Activated CD8-positive, alpha-beta memory T cell treated with anti-CD3 and anti-CD28 coated beads for 36 hours (primary cell): Measurements from ENCODE around the gene ZNF440. TPM values are rescaled to one million over a fixed set of nuclear protein-coding genes. Genes with fewer than 3 reads are reported as not detected.
"Not testable (repeated sequence)": the region's sequence is repeated elsewhere in the genome, so short reads cannot be mapped to it uniquely, and the experiment has no call there.

ENCODE experiments used
- CTCF ChIA-PET: fragments of 350-600 bp; sonication (Branson Sonifier 250); formaldehyde crosslinking; loops from one replicate; lab custom pipeline; 2021; ENCODE audit warnings: antibody characterized with exemption; lab: Charles Lee
- POLR2A ChIA-PET: fragments of 350-600 bp; sonication (Branson Sonifier 250); formaldehyde crosslinking; loops from one replicate; lab custom pipeline; 2021; ENCODE audit warnings: antibody characterized with exemption; lab: Charles Lee
- total RNA-seq, 2 experiments: library from RNA; stranded (reverse); gene quantifications; one replicate each; pipeline ENCODE4 v1.2.3, GENCODE V29; 2021

Gene ZNF440
- 1 to 10 TPM; 7.0 to 7.4 TPM for total RNA-seq

DNA sequence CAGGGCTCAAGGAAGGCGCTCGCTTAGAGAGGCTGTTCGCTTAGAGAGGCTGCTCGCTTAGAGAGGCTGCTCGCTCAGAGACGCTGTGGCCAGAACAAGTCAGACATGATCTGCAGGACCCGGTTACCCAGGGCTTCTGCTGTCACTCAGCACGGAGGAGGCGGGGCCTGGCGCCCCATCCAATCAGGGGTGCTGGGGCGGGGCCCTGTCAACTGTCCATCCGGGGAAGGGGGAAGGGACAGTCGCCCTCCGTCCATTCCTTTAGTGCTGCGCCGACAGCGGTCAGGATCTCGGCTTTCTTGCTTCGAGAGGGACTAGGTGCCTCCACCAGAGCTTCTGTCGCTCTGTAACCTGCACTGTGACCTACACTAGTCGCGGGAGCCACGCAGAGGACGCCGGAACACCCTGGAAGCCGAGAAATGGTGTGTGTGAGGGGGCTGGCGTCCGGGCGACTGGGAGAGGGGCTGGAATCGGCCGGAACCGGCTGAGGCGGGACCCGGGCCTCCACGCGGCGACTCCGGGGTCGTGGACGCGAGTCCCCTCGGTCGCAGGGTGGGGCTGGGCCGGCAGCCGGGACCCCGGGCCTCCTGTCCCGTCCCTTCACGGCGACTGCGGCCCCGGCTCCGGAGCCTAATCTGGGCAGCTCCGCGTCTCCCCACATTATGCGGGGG, at the start of gene ZNF440:
Gene ZNF440 (plus strand): TSS at position 245 of the 671 bp plus-strand sequence. CDS start 175 bp downstream, at position 420.
- POLR2A ChIA-PET: interaction anchor here (0.7 to 0.9 kb wide), 2 partner anchors 35 to 47 kb away, joined by 3 read pairs; partner anchors contain the start of gene ZNF441

DNA sequence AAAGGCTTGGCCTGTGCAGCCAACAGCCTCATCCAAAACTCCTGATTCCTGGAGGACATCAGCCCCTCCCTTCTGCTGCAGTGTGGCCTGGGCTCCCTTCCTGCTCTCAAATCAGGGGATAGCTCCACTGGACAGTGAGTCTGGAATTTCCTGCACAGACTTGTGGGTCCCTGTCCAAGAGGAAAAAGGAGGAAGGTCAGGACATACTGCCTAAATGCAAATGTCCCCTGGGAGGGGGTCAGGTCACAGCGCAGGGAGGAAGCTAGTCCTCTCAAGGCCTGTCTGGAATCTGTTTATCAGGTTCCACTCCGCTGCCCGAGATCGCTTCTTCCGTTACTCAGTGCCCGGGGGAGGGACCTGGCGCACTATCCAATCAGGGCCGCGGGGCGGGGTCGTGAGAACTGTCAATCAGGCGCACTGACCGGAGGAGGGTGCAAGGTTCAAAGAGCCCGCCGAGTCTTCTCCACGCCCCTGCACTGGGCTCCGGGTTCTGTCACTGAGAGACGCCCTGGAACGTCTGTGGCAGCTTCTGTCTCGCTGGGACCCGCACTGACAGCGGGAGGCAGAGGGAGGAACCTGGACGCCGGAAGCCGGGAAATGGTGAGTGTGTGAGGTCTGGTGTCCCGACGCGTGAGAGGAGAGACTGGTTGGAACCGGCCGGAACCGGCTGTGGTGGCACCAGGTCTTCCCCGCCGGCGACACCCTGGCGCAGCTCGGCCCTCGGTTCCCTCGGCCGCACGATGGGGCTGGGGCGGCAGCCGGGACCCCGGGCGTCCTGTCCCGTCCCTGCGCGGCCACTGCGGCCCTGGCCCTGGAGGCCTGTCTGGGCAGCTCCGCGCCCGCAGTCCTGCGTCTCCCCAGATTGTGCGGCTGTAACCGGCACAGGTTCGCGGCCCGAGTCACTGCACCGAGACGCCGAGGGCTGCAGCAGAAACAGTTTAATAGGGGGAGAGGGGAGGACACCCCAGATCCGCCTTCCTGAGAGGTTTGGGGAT, 47.2 kb upstream of the ZNF440 start, which contains the start of gene ZNF441:
Gene ZNF441 (plus strand): TSS at position 404 of the 995 bp plus-strand sequence. CDS start 194 bp downstream, at position 598.
- POLR2A ChIA-PET: interaction anchor here (0.8 to 1.0 kb wide), 2 partner anchors 31 to 47 kb away, joined by 3 read pairs; partner anchors contain the start of gene ZNF440
- CTCF ChIA-PET: interaction anchor here (0.5 to 0.7 kb wide), 3 partner anchors 31 to 1667 kb away, joined by 3 to 6 read pairs (median 4); no protein-coding TSS in a partner anchor

More for the DNA sequence above, at the start of gene ZNF440:
- CTCF ChIA-PET: interaction anchor here (0.6 to 5.1 kb wide), 3 partner anchors 15 to 442 kb away, joined by 4 to 48 read pairs (median 6); partner anchors contain the start of gene ZNF491

DNA sequence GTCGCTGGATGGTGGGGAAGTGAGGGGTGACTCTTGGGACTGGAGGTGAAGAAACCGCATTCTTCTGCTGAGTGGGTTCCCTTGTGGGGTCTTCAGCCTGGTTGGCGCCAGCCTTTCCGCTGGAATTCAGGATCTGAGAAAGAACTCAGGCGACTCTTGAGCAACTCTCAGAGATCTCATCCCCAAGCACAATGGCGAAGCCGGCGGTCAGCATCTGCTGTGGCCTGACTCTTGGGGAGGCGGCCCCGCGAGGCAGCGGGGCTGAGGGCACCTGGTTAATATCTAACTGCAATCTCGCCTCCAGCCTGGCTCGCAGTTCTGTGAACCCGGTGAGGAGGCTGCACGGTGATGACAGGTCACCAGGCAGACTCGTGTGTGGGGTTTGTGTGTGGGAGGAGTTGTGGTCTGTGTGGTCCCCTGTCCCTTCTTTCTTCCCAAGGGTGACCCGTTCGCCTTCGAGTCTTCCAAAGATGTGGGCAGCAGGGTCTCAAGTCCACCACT, 46.4 kb upstream of the ZNF440 start:
- CTCF ChIA-PET: no interaction called here
- POLR2A ChIA-PET: interaction anchor here (1.0 kb wide), 1 partner anchor 46 kb away, joined by 3 read pairs; the partner anchor contains the start of gene ZNF440

DNA sequence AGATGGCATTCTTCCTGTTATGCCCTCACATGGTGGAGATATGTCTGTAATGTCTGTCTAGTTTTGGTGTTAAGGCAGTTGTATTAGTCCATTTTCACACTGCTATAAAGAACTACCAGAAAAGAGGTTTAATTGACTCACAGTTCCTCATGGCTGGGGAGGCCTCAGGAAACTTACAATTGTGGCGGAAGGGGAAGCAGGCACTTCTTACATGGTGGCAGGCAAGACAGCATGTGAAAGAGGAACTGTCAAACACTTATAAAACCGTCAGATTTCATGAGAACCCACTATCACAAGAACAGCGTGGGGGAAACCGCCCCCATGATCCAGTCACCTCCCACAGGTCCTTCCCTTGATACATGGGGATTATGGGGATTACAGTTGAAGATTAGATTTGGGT, 44.1 kb upstream of the ZNF440 start:
- ChIA-PET CTCF (no interaction called here), POLR2A (no interaction called here)

DNA sequence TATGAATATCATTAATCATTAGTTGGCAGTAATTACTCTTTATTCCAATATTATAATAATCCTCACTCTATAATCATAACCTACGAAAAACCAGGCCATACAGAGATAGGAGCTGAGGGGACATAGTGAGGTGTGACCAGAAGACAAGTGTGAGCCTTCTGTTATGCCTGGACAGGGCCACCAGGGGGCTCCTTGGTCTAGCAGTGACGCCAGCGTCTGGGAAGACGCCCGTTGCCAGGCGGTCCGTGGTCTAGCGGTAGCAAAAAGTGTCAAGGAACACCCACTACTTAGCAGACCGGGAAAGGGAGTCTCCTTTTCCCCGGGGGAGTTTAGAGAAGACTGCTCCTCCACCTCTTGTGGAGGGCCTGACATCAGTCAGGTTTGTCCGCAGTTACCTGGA, 42.6 kb upstream of the ZNF440 start:
- CTCF ChIA-PET: not testable (repeated sequence)
- POLR2A ChIA-PET: interaction anchor here (0.7 to 0.8 kb wide), 2 partner anchors 21 to 269 kb away, joined by 4 to 6 read pairs; no protein-coding TSS in a partner anchor

DNA sequence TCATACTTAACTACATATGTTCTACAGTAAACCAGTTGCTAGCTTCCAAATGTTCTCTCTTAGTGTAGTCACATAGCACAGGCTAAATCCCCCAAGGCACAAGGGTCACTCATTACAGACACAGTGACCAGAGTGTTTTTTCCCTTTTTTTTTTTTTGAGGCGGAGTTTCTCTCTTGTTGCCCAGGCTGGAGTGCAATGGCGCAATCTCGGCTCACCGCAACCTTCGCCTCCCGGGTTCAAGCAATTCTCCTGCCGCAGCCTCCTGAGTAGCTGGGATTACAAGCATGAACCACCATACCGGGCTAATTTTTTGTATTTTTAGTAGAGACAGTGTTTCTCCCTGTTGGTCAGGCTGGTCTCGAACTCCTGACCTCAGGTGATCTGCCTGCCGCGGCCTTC, 37.4 kb upstream of the ZNF440 start:
- POLR2A ChIA-PET: not testable (repeated sequence)
- CTCF ChIA-PET: interaction anchor here (0.7 kb wide), 1 partner anchor 12 kb away, joined by 3 read pairs; no protein-coding TSS in a partner anchor

DNA sequence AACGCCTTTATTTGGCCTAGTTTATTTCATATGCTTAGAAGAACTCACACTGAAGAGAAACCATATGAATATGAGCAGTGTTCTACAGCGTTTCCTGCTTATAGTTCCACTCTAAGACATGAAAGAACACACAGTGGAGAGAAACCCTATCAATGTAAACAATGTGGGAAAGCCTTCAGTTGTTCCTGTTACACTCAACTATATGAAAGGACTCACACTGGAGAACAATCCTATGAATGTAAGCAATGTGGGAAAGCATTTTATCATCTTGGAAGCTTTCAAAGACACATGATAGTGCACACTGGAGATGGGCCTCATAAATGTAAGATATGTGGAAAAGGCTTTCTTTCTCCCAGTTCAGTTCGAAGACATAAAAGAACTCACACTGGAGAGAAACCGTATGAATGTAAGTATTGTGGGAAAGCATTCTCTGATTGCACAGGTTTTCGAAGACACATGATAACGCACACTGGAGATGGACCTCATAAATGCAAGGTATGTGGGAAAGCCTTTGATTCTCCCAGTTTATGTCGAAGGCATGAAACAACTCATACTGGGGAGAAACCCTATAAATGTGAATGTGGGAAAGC, 33.5 kb upstream of the ZNF440 start:
- CTCF ChIA-PET: no interaction called here
- POLR2A ChIA-PET: no interaction called here

DNA sequence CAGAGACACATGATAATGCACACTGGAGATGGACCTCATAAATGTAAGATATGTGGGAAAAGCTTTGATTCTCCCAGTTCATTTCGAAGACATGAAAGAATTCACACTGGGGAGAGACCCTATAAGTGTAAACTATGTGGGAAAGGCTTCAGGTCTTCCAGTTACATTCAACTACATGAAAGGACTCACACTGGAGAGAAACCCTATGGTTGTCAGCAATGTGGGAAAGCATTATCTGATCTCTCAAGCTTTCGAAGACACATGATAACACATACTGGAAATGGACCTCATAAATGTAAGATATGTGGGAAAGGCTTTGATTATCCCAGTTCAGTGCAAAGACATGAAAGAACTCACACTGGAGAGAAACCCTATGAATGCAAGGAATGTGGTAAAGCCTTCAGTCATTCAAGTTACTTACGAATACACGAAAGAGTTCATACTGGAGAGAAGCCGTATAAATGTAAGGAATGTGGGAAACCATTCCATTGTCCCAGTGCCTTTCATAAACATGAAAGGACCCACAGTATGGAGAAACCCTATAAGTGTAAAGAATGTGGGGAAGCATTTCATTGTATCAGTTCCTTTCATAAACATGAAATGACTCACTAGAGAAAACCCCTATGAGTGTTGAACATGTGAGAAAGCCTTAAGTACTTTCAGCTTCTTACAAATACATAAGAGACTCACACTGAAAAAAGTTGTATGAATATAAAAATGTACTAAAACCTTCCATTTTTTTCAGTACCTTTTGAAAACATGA, 32.6 kb upstream of the ZNF440 start:
- CTCF ChIA-PET: no interaction called here
- POLR2A ChIA-PET: no interaction called here

DNA sequence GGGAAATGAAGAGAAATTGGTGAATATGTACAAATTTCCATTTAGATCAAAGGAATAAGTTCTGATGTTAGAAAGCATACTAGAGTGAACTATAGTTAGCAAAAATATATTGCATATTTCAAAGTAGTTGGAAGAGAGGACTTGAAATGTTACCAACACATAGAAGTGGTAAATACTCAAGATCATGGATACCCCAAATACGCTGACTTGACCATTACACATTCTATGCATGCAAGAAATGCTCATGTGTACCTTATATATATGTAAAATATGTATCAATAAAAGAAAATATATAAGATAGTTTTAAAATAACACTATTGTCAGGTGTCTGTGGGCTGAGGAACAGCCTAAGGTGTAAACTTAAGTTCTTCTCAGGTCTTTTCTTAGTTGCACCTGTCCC, 30.3 kb upstream of the ZNF440 start:
- ChIA-PET POLR2A (no interaction called here), CTCF (no interaction called here)

DNA sequence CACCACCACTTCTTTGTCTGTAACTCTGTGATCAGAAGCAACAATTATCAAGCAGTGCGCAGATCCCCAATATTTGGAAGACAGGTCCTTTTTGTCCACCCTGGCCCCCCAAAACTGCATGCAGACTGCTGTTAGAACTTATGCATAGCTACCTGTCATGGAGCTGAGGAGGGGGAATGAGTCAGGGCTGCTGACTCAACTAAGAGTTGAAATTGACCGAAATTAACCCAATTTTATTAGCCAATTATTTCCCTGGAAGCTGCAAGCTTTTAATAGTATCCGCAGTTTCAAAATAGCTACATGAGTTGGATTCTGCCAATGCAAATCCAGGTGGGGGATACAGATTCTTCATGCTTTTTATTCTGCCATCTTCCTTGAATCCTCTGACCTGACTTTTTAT, 29.7 kb upstream of the ZNF440 start:
- ChIA-PET CTCF (no interaction called here), POLR2A (no interaction called here)

DNA sequence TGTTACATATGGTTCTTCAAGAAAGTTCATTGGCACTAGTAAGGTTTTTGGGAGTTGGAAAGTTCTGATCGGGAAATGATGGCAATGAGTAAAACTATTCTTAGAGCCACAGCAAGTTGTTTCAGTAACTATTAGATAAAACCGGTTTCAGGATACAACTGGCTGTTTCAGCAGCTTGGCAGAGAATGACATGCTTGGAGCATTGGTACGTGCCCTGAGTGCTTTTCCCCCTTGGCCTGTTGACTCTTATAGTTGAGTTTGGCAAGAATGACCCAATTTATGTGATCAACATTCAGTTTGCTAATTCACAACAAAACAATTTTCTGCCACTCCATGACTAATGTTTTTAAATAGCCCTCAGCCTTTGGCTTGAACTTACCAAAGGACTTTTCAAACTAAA, 26.5 kb upstream of the ZNF440 start:
- CTCF ChIA-PET: no interaction called here
- POLR2A ChIA-PET: no interaction called here

DNA sequence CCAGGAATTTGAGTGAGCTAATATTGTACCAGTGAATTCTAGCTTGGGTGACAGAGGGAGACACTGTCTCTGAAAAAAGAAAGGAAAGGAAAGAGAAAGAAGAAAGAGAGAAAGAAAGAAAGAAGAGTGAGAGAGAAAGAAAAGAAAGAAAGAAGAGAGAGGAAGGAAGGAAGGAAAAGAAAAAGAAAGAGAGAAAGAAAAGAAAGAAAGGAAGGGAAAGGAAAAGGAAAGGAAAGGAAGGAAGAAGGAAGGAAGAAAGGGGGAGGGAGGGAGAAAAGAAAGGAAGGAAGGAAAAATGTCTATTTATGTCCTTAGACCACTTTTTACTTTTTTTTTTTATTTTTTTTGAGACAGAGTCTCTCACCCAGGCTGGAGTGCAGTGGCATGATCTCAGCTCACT, 21.1 kb upstream of the ZNF440 start:
- ChIA-PET CTCF (interaction anchor here (0.6 kb wide), 1 partner anchor 22 kb away, joined by 4 read pairs; no protein-coding TSS in a partner anchor), POLR2A (interaction anchor here (0.6 kb wide), 1 partner anchor 22 kb away, joined by 6 read pairs; no protein-coding TSS in a partner anchor)

DNA sequence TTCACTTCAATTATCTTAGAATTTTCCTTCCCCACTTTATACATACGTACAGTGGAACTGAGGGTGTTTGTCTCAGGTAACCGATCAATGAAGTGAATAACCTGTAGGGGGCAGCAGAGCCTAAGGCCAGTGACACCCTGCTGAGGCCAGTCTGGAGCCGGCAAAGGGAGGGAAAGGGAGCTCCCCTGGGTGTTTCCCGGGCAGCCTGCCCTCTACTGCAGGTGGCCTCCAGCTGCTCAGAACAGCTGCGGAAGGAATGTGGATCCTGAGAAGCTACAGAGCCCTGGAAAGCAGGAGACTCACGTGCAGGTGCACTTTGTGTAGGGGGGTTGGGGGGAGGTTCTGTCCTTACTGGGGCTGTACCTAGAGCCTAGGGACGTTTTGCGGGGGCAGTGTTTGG, 16.6 kb upstream of the ZNF440 start:
- ChIA-PET CTCF (interaction anchor here (0.6 to 5.3 kb wide), 32 partner anchors 10 to 458 kb away, joined by 3 to 48 read pairs (median 4); partner anchors contain the start of genes ZNF20, ZNF439, ZNF440 and ZNF441), POLR2A (interaction anchor here (0.6 to 1.3 kb wide), 6 partner anchors 23 to 781 kb away, joined by 3 to 5 read pairs (median 4); partner anchors contain the start of gene ZNF441)

DNA sequence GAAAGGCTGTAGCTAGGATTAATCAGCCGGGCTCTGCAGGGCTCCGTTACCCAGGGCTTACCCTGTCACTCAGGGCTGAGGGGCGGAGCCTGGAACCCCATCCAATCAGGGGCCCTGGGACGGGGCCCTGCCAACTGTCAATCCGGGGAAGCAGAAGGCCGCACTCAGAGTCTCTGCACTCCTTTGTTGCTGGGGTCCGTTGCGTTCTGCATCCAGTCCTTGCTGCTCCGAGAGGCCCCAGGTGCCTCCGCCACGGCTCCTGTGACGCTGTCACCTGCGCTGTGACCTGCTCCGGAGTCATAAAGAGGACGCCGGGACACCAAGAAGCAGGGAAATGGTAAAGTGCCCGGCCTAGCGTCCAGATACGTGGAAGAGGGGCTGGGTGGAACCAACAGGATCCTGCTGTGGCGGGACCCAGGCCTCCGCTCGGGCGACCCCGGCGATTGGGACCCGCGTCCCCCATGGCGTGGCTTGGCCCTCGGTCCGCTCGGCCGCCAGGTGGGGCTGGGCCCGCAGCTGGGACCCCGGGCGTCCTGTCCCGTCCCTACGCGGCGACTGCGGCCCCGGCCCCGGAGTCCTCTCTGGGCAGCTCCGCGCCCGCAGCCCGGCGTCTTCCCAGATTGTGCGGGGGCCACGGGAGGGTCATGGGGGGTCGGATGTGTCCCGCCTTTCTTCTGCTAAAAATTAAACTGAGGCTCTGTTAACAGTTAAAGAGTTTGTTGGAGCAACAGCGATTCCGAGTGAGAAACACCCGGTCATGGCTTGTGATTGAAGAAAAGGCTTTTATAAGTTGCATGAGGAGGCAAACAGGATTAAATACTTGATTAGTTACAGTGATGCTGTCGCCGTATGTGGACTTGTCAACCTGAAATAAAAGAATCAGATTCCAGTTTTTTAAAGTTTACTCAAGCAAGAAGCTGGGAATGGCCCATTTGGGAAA, 15.4 kb upstream of the ZNF440 start, which contains the start of gene ZNF491:
Gene ZNF491 (plus strand): TSS at position 133 of the 940 bp plus-strand sequence. CDS start 7,431 bp downstream, outside the sequence.
- ChIA-PET CTCF (interaction anchor here (0.8 to 5.3 kb wide), 21 partner anchors 9 to 342 kb away, joined by 3 to 48 read pairs (median 5); partner anchors contain the start of genes ZNF20, ZNF440, ZNF763 and ZNF823), POLR2A (interaction anchor here (0.6 to 1.3 kb wide), 2 partner anchors 189 to 753 kb away, joined by 3 to 5 read pairs; no protein-coding TSS in a partner anchor)

DNA sequence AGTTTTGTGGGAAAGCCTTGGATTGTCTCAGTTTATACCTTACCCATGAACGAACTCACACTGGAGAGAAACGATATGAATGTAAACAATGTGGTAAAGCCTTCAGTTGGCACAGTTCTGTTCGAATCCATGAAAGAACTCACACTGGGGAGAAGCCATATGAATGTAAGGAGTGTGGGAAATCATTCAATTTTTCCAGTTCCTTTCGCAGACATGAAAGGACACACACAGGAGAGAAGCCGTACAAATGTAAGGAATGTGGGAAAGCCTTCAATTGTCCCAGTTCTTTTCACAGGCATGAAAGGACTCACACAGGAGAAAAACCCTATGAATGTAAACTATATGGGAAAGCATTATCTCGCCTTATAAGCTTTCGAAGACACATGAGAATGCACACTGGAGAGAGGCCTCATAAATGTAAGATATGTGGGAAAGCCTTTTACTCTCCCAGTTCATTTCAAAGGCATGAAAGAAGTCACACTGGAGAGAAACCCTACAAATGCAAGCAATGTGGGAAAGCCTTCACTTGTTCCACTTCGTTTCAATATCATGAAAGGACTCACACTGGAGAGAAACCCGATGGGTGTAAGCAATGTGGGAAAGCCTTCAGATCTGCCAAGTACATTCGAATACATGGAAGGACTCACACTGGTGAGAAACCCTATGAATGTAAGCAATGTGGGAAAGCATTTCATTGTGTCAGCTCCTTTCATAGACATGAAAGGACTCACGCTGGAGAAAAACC, 7.5 kb upstream of the ZNF440 start:
- POLR2A ChIA-PET: no interaction called here
- CTCF ChIA-PET: interaction anchor here (2.7 kb wide), 1 partner anchor 9 kb away, joined by 11 read pairs; the partner anchor contains the start of gene ZNF491

DNA sequence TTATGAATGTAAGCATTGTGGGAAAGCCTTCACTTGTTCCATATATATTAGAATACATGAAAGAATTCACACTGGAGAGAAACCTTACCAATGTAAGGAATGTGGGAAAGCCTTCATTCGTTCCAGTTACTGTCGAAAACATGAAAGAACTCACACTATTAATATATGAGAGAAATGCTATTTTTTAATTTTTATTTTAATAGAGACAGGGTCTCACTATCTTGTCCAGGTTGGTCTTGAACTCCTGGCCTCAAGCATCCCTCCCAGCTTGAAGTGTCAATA, 7.0 kb upstream of the ZNF440 start:
- ChIA-PET CTCF (interaction anchor here (2.7 kb wide), 1 partner anchor 10 kb away, joined by 11 read pairs; the partner anchor contains the start of gene ZNF491), POLR2A (no interaction called here)
